Activated CD8-positive, alpha-beta memory T cell treated with anti-CD3 and anti-CD28 coated beads, Interleukin-2, amount 10 ng/mL, durations not matched to agents 7 days and 5 days (primary cell): ENCODE measurements around the gene TP53I11. TPM values are rescaled to one million over a fixed set of nuclear protein-coding genes. Genes with fewer than 3 reads are reported as not detected.
A peak's percentile ranks its signal among the peaks of the same experiment; 100 is the strongest.

Experiments used
- ATAC-seq: fragments of 150-1000 bp; cut with Tn5 transposase; one replicate; pipeline ENCODE4 v1.10.0; 2021; ENCODE audit warnings: moderate library complexity
- CTCF ChIA-PET: fragments of 350-600 bp; sonication (Branson Sonifier 250); formaldehyde crosslinking; loops from one replicate; lab custom pipeline; 2021; ENCODE audit warnings: antibody characterized with exemption; lab: Charles Lee
- DNase-seq: peaks from one replicate; pipeline ENCODE4 v3.0.0-alpha.2; 2020
- H3K27ac Mint-ChIP-seq: one replicate; pipeline ENCODE4 v1.8.0; 2021; ENCODE audit warnings: mild to moderate bottlenecking, mixed read lengths
- H3K27me3 Mint-ChIP-seq: one replicate; pipeline ENCODE4 v1.8.0; 2021; ENCODE audit warnings: mixed read lengths
- H3K36me3 Mint-ChIP-seq: one replicate; pipeline ENCODE4 v1.8.0; 2021; ENCODE audit warnings: mild to moderate bottlenecking, mixed read lengths
- H3K4me1 Mint-ChIP-seq: one replicate; pipeline ENCODE4 v1.8.0; 2021; ENCODE audit warnings: mixed read lengths
- H3K4me3 Mint-ChIP-seq: one replicate; pipeline ENCODE4 v1.8.0; 2021; ENCODE audit warnings: mild to moderate bottlenecking, moderate library complexity, mixed read lengths
- H3K9me3 Mint-ChIP-seq: one replicate; pipeline ENCODE4 v1.8.0; 2022; ENCODE audit warnings: low read depth, mixed read lengths
- total RNA-seq, 2 experiments: library from RNA; stranded (reverse); gene quantifications; one replicate each; pipeline ENCODE4 v1.2.3, GENCODE V29; 2021

The TP53I11 gene
- total RNA-seq, 2 experiments from 2014 or later: 2.2 to 3.7 TPM

DNA sequence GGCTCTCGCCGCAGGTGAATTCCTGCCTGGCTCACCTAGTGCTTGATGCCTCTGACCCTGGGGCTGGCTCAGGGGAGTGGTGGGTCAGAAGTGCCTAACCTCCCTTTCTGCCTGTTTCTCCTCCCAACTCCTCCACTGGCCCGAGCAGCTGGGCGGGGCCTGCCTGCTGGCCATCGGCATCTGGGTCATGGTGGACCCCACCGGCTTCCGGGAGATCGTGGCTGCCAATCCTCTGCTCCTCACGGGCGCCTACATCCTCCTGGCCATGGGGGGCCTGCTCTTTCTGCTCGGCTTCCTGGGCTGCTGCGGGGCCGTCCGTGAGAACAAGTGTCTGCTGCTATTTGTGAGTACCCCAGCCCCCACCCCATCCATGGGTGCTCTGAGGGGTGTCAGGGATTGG, 41.1 kb downstream of the TP53I11 start:
- Mint-ChIP-seq H3K9me3 (no peaks in the 10 kb centered on the region), H3K36me3 (no peaks in the 10 kb centered on the region), H3K4me3 (no peak overlapping the region), H3K4me1 (peaks cover 3% of the 10 kb centered on the region), H3K27me3 (no peaks in the 10 kb centered on the region), H3K27ac (no peak overlapping the region)
- no peak for ATAC-seq
- CTCF ChIA-PET: interaction anchor here (1.3 to 3.2 kb wide), 2 partner anchors 280 to 286 kb away, joined by 3 to 25 read pairs; no protein-coding TSS in a partner anchor
- DNase-seq: no peak

- no peaks in the 10 kb centered on the region for H3K27me3 Mint-ChIP-seq
- H3K4me1 Mint-ChIP-seq: peaks cover 3% of the 10 kb centered on the region
- ATAC-seq (no peak), DNase-seq (no peak)
- no peaks in the 10 kb centered on the region for H3K36me3 Mint-ChIP-seq
- no peak overlapping the region for H3K27ac Mint-ChIP-seq
- H3K4me3 Mint-ChIP-seq: no peak overlapping the region
- CTCF ChIA-PET: interaction anchor here (1.0 to 2.5 kb wide), 2 partner anchors 198 to 290 kb away, joined by 3 to 7 read pairs; no protein-coding TSS in a partner anchor
- H3K9me3 Mint-ChIP-seq: no peaks in the 10 kb centered on the region
Measured at GRCh38 chr11:44906649-44907048, 44.0 kb downstream of the TP53I11 start.

DNA sequence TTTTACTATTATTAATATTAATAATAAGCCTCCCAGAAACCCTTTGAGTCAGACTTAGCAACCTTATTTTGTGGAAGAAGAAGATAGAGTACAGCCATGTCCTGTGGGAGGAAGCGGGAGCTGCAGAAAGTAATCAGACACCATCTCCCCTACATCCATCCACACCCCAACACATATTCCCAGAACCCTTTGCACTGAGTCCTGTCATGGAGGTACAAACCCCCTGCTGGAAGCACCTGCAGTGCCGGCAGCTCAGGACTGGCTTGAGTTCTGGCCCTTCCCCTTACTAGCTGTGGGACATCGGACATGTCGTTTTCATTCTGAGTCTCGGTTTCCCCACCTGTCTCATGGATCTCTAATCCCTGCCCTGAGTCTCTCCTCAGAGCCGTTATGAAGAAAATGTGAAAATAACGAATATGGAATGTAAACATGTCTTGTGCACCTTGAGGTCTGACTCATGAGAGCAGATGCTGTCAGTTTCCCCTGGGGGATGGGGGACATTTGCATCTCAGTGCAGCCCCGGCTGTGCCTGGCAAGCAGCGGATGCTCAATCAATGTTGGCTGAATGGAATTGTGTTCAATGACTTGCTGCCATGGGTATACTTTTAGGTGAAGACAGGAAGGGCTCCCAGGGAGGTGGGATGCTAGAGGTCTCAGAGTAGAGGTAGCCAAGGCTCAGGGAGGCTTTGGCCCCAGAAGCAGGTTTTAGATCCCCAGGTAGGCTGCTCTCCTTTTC, 45.4 kb downstream of the TP53I11 start:
- H3K4me1 Mint-ChIP-seq: no peaks in the 10 kb centered on the region
- H3K9me3 Mint-ChIP-seq: no peaks in the 10 kb centered on the region
- no peak overlapping the region for H3K4me3 Mint-ChIP-seq
- H3K27me3 Mint-ChIP-seq: no peaks in the 10 kb centered on the region
- DNase-seq (no peak), ATAC-seq (no peak)
- H3K36me3 Mint-ChIP-seq: no peaks in the 10 kb centered on the region
- no peak overlapping the region for H3K27ac Mint-ChIP-seq
- CTCF ChIA-PET: interaction anchor here (1.2 kb wide), 1 partner anchor 22 kb away, joined by 4 read pairs; no protein-coding TSS in a partner anchor

DNA sequence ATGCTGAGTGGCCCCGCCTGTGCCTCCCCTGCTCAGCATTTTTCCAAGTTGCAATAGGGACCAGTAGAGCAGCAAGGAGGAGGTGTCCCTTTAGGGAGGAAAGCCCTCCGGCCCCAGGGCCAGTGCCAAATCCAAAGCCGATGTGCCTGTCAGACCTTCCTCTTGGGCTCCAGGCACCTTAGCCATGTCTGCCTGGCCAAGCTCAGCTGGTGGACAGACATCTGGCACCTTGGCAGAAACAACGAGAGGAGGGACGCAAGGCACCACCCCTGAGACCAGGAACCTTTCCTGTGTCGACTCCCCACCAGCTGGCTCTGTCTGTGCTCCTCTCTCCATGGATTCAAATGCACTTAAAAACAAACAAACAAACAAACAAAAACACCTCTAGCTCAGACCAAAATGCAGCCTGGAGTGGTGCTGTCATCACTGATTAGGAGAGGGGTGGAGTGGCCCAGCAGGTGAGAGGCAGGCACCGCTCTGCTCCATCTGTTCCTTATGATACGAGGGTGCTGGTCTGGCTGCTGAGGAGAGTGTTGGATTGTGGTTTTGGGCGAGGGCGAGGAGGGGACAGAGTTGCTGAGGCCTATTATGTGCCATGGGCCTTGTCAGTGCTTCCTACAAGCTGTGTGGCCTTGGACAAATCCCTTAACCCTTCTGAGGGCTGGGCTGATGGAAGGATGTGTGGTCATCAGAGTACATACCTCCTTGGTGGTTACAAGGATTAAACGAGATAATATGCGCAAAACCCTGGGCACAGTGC, 46.2 kb downstream of the TP53I11 start:
- DNase-seq: no peak
- H3K27me3 Mint-ChIP-seq: no peaks in the 10 kb centered on the region
- H3K36me3 Mint-ChIP-seq: no peaks in the 10 kb centered on the region
- CTCF ChIA-PET: interaction anchor here (1.2 kb wide), 1 partner anchor 23 kb away, joined by 4 read pairs; no protein-coding TSS in a partner anchor
- H3K27ac Mint-ChIP-seq: no peak overlapping the region
- no peaks in the 10 kb centered on the region for H3K4me1 Mint-ChIP-seq
- no peak overlapping the region for H3K4me3 Mint-ChIP-seq
- ATAC-seq: no peak
- H3K9me3 Mint-ChIP-seq: no peaks in the 10 kb centered on the region

- H3K27me3 Mint-ChIP-seq: no peaks in the 10 kb centered on the region
- no peaks in the 10 kb centered on the region for H3K4me1 Mint-ChIP-seq
- CTCF ChIA-PET: interaction anchor here (1.5 kb wide), 1 partner anchor 8 kb away, joined by 5 read pairs; no protein-coding TSS in a partner anchor
- H3K4me3 Mint-ChIP-seq: no peak overlapping the region
- no peaks in the 10 kb centered on the region for H3K36me3 Mint-ChIP-seq
- DNase-seq: no peak
- ATAC-seq: no peak
- H3K27ac Mint-ChIP-seq: no peak overlapping the region
- H3K9me3 Mint-ChIP-seq: no peaks in the 10 kb centered on the region
Measured at GRCh38 chr11:44903518-44903917, 47.2 kb downstream of the TP53I11 start.

DNA sequence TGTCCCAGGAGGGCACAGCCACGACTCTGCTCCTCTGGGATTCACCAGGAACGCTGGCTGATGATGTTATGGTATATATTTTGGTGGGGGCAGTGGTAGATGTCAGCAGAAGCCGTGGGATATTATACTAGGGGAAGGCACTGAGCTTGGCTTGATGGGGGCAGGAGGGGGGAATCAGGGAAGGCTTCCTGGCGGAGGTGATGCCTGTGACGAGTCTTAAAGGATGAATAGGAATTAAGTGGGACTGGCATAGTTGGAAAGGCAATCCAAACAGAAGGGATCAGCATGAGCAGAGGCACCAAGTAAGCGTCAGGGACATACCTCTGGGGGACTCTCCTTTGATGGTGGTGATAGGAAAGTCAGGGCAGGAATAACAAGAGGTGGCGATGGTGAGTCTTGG, 47.6 kb downstream of the TP53I11 start:
- no peak for ATAC-seq
- H3K4me3 Mint-ChIP-seq: no peak overlapping the region
- CTCF ChIA-PET: interaction anchor here (1.5 kb wide), 1 partner anchor 8 kb away, joined by 5 read pairs; no protein-coding TSS in a partner anchor
- H3K9me3 Mint-ChIP-seq: no peaks in the 10 kb centered on the region
- DNase-seq: no peak
- H3K36me3 Mint-ChIP-seq: no peaks in the 10 kb centered on the region
- H3K27ac Mint-ChIP-seq: no peak overlapping the region
- no peaks in the 10 kb centered on the region for H3K4me1 Mint-ChIP-seq
- no peaks in the 10 kb centered on the region for H3K27me3 Mint-ChIP-seq

DNA sequence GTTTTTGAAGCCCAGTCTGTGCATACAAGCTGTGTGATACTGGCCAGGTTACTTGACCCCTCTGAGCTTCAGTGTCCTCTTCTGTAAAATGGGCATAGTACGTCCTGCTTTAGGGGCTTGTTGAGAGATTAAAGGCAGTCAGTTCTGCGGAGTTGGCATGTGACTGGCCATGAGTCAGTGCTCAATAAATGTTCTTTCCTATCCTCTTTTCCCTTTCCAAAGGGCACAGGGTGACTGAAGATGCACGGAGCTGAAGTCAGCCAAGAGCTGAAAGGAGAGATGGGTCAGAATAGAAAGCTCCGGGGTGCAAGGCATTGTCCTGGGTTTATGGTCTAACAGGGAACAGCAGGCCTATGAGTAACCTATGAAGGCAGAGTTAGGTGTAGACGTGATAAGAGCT, 48.9 kb downstream of the TP53I11 start:
- CTCF ChIA-PET: interaction anchor here (1.5 to 2.3 kb wide), 2 partner anchors 9 to 10 kb away, joined by 5 to 15 read pairs; no protein-coding TSS in a partner anchor

GRCh38 chr11:44901120-44901633, 49.5 kb downstream of the TP53I11 start:
- H3K36me3 Mint-ChIP-seq: no peaks in the 10 kb centered on the region
- H3K4me1 Mint-ChIP-seq: no peaks in the 10 kb centered on the region
- CTCF ChIA-PET: interaction anchor here (2.3 kb wide), 1 partner anchor 10 kb away, joined by 15 read pairs; no protein-coding TSS in a partner anchor
- no peaks in the 10 kb centered on the region for H3K9me3 Mint-ChIP-seq
- no peaks in the 10 kb centered on the region for H3K27me3 Mint-ChIP-seq
- DNase-seq (no peak), ATAC-seq (no peak)
- no peak overlapping the region for H3K27ac Mint-ChIP-seq
- H3K4me3 Mint-ChIP-seq: no peak overlapping the region

More for the DNA sequence above, 48.9 kb downstream of the TP53I11 start:
- Mint-ChIP-seq H3K36me3 (no peaks in the 10 kb centered on the region), H3K27ac (no peak overlapping the region), H3K4me1 (no peaks in the 10 kb centered on the region), H3K27me3 (no peaks in the 10 kb centered on the region), H3K4me3 (no peak overlapping the region), H3K9me3 (no peaks in the 10 kb centered on the region)
- no peak for ATAC-seq
- no peak for DNase-seq

- no peak overlapping the region for H3K27ac Mint-ChIP-seq
- H3K4me3 Mint-ChIP-seq: no peak overlapping the region
- H3K36me3 Mint-ChIP-seq: no peaks in the 10 kb centered on the region
- no peak for DNase-seq
- peak; percentile 47 for ATAC-seq
- H3K4me1 Mint-ChIP-seq: no peaks in the 10 kb centered on the region
- H3K27me3 Mint-ChIP-seq: peaks cover 5% of the 10 kb centered on the region
- CTCF ChIA-PET: interaction anchor here (1.4 to 2.3 kb wide), 2 partner anchors 11 to 29 kb away, joined by 3 to 15 read pairs; no protein-coding TSS in a partner anchor
- H3K9me3 Mint-ChIP-seq: no peaks in the 10 kb centered on the region
Measured at GRCh38 chr11:44899959-44900358, 50.7 kb downstream of the TP53I11 start.

DNA sequence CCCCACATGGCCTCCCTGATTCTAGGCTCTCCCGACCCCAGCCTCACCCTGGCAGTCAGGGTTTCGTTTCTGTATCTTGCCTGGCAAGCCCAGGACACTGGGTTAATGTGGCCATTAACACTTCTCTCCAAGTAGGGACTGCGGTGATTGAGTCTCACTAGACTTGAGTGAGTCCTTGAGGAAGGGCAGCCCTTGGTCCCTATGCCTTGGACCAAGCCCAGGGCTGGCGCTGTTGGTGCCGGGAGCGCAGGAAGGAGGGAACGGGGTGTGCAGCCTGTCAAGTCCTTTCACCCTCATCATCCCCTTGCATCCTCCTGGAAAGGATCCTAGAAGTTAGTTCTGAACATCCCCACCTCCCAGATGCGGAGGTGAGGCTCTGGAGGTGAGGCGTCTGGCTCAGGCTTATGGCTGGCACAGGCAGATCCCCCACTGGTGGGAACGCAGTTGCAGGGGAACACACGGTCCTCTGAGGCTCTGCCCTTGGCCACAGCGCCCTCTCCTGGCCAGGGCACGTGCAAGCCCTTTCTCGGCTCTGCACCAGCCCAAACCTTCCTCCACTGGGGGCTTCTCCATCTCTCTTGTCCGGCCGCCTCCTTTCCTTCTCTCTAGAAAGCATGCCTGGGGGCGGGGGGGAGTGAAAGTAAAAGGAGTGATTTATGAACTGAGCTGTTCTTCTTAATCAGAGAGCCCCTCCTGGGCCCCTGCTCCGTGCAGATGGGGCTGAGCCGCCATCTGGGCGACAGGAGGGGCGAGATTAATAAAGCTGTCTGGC, 56.7 kb downstream of the TP53I11 start:
- Mint-ChIP-seq H3K4me1 (no peaks in the 10 kb centered on the region), H3K27me3 (peaks cover 13% of the 10 kb centered on the region), H3K27ac (no peak overlapping the region), H3K9me3 (no peaks in the 10 kb centered on the region), H3K36me3 (no peaks in the 10 kb centered on the region), H3K4me3 (no peak overlapping the region)
- DNase-seq (peak; percentile 69), ATAC-seq (peak; percentile 85)
- CTCF ChIA-PET: interaction anchor here (0.7 to 1.8 kb wide), 19 partner anchors 9 to 277 kb away, joined by 3 to 9 read pairs (median 3); no protein-coding TSS in a partner anchor

GRCh38 chr11:44893308-44893822, 57.3 kb downstream of the TP53I11 start:
- no peaks in the 10 kb centered on the region for H3K36me3 Mint-ChIP-seq
- CTCF ChIA-PET: interaction anchor here (0.5 to 1.8 kb wide), 11 partner anchors 18 to 276 kb away, joined by 3 to 5 read pairs (median 3); no protein-coding TSS in a partner anchor
- no peak overlapping the region for H3K27ac Mint-ChIP-seq
- peaks cover 13% of the 10 kb centered on the region for H3K27me3 Mint-ChIP-seq
- ATAC-seq (no peak), DNase-seq (no peak)
- H3K9me3 Mint-ChIP-seq: no peaks in the 10 kb centered on the region
- no peaks in the 10 kb centered on the region for H3K4me1 Mint-ChIP-seq
- H3K4me3 Mint-ChIP-seq: no peak overlapping the region

GRCh38 chr11:44892843-44893242, 57.8 kb downstream of the TP53I11 start:
- Mint-ChIP-seq H3K4me1 (no peaks in the 10 kb centered on the region), H3K4me3 (no peak overlapping the region), H3K27me3 (peaks cover 13% of the 10 kb centered on the region), H3K9me3 (no peaks in the 10 kb centered on the region), H3K27ac (no peak overlapping the region), H3K36me3 (no peaks in the 10 kb centered on the region)
- DNase-seq (no peak), ATAC-seq (no peak)
- CTCF ChIA-PET: interaction anchor here (0.6 to 1.6 kb wide), 9 partner anchors 30 to 276 kb away, joined by 3 to 4 read pairs (median 3); no protein-coding TSS in a partner anchor
